ENCODE results near the gene NHLRC4. TPM values are rescaled to one million over a fixed set of nuclear protein-coding genes. Genes with fewer than 3 reads are reported as not detected.

The NHLRC4 gene
- total and polyA plus RNA-seq, 2 of the 13 experiments (the other 11 are each of a cell fraction or from before 2014, with no cell fraction given) = 0.40 to 0.59 TPM

GRCh38 chr16:527015-527903 is 39.5 kb upstream of the NHLRC4 start, which contains the start of gene CAPN15 (continued):
- TF ChIP-seq, protein P1, sequence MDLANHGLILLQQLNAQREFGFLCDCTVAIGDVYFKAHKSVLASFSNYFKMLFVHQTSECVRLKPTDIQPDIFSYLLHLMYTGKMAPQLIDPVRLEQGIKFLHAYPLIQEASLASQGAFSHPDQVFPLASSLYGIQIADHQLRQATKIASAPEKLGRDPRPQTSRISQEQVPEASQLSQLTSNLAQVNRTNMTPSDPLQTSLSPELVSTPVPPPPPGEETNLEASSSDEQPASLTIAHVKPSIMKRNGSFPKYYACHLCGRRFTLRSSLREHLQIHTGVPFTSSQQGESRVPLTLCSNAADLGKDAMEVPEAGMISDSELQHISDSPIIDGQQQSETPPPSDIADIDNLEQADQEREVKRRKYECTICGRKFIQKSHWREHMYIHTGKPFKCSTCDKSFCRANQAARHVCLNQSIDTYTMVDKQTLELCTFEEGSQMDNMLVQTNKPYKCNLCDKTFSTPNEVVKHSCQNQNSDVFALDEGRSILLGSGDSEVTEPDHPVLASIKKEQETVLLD (CRISPR knock-in tag; IDR thresholded peaks at IDR 0.05; ENCODE audit: low read depth) = peak; percentile 80; the same call in 1 of the 2 replicates
- TF ChIP-seq RELA (CRISPR knock-in tag; IDR thresholded peaks at IDR 0.05) (no peak), TBX3 (IDR thresholded peaks at IDR 0.05; ENCODE audit: borderline replicate concordance) (no peak), FUBP1 (CRISPR knock-in tag; IDR thresholded peaks at IDR 0.05; ENCODE audit: borderline replicate concordance) (no peak), SRF (IDR thresholded peaks at IDR 0.05; ENCODE audit: low read depth, low read length) (no peak), ADNP (CRISPR knock-in tag; IDR thresholded peaks at IDR 0.05) (no peak), ZNF850 (CRISPR knock-in tag; conservative IDR thresholded peaks at IDR 0.05) (no peak), GLI4 (CRISPR knock-in tag; IDR thresholded peaks at IDR 0.05; ENCODE audit: borderline replicate concordance) (peak; percentile 88; the same call in 1 of the 2 replicates), CTCF (CRISPR knock-in tag; IDR thresholded peaks at IDR 0.05) (0 out of 2 replicates have a peak, but pooled peaks have one; percentile 12), ZNF503 (CRISPR knock-in tag; IDR thresholded peaks at IDR 0.05) (no peak), ZNF770 (CRISPR knock-in tag; IDR thresholded peaks at IDR 0.05) (no peak; the same call in 1 of the 2 replicates), NRL (CRISPR knock-in tag; IDR thresholded peaks at IDR 0.05; ENCODE audit: borderline replicate concordance) (no peak), IKZF1 (IDR thresholded peaks at IDR 0.05) (no peak)
- TF ChIP-seq, protein P2, sequence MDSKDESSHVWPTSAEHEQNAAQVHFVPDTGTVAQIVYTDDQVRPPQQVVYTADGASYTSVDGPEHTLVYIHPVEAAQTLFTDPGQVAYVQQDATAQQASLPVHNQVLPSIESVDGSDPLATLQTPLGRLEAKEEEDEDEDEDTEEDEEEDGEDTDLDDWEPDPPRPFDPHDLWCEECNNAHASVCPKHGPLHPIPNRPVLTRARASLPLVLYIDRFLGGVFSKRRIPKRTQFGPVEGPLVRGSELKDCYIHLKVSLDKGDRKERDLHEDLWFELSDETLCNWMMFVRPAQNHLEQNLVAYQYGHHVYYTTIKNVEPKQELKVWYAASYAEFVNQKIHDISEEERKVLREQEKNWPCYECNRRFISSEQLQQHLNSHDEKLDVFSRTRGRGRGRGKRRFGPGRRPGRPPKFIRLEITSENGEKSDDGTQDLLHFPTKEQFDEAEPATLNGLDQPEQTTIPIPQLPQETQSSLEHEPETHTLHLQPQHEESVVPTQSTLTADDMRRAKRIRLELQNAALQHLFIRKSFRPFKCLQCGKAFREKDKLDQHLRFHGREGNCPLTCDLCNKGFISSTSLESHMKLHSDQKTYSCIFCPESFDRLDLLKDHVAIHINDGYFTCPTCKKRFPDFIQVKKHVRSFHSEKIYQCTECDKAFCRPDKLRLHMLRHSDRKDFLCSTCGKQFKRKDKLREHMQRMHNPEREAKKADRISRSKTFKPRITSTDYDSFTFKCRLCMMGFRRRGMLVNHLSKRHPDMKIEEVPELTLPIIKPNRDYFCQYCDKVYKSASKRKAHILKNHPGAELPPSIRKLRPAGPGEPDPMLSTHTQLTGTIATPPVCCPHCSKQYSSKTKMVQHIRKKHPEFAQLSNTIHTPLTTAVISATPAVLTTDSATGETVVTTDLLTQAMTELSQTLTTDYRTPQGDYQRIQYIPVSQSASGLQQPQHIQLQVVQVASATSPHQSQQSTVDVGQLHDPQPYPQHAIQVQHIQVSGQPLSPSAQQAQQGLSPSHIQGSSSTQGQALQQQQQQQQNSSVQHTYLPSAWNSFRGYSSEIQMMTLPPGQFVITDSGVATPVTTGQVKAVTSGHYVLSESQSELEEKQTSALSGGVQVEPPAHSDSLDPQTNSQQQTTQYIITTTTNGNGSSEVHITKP (CRISPR knock-in tag; IDR thresholded peaks at IDR 0.05; ENCODE audit: low read depth) = no peak
